ENCODE results near the gene AP3D1.
A peak's percentile ranks its signal among the peaks of the same experiment; 100 is the strongest.

The AP3D1 gene

GRCh38 chr19:2116507-2116906 is 34.9 kb downstream of the AP3D1 start:
- Mint-ChIP-seq H3K4me1 (ENCODE audit: low read depth) (peaks cover 6% of the 10 kb centered on the region), H3K27ac (no peak overlapping the region), H3K4me3 (no peak overlapping the region), H3K27me3 (no peaks in the 10 kb centered on the region), H3K9me3 (ENCODE audit: low read depth) (no peaks in the 10 kb centered on the region), H3K36me3 (no peaks in the 10 kb centered on the region)

- Mint-ChIP-seq H3K4me3 (no peak overlapping the region), H3K9me3 (ENCODE audit: low read depth) (no peaks in the 10 kb centered on the region), H3K36me3 (no peaks in the 10 kb centered on the region), H3K27ac (no peak overlapping the region), H3K27me3 (no peaks in the 10 kb centered on the region), H3K4me1 (ENCODE audit: low read depth) (peaks cover 6% of the 10 kb centered on the region)
Measured at GRCh38 chr19:2115911-2116426, 35.4 kb downstream of the AP3D1 start.

GRCh38 chr19:2115324-2115723 is 36.0 kb downstream of the AP3D1 start:
- Mint-ChIP-seq H3K9me3 (ENCODE audit: low read depth) (no peaks in the 10 kb centered on the region), H3K36me3 (no peaks in the 10 kb centered on the region), H3K27ac (no peak overlapping the region), H3K27me3 (no peaks in the 10 kb centered on the region), H3K4me3 (no peak overlapping the region), H3K4me1 (ENCODE audit: low read depth) (peaks cover 6% of the 10 kb centered on the region)

- no peaks in the 10 kb centered on the region for H3K36me3 Mint-ChIP-seq
- H3K27me3 Mint-ChIP-seq = no peaks in the 10 kb centered on the region
- H3K4me1 Mint-ChIP-seq (ENCODE audit: low read depth) = peaks cover 6% of the 10 kb centered on the region
- no peaks in the 10 kb centered on the region for H3K9me3 Mint-ChIP-seq (ENCODE audit: low read depth)
- H3K4me3 Mint-ChIP-seq = no peak overlapping the region
- H3K27ac Mint-ChIP-seq = no peak overlapping the region
Measured at GRCh38 chr19:2114821-2115220, 36.5 kb downstream of the AP3D1 start.

- Mint-ChIP-seq H3K9me3 (ENCODE audit: low read depth) (no peaks in the 10 kb centered on the region), H3K4me3 (no peak overlapping the region), H3K27me3 (no peaks in the 10 kb centered on the region), H3K36me3 (no peaks in the 10 kb centered on the region), H3K4me1 (ENCODE audit: low read depth) (peaks cover 6% of the 10 kb centered on the region), H3K27ac (peak overlapping the region; percentile 9)
Measured at GRCh38 chr19:2114218-2114617, 37.1 kb downstream of the AP3D1 start.

GRCh38 chr19:2113439-2114211 is 37.7 kb downstream of the AP3D1 start:
- no peaks in the 10 kb centered on the region for H3K36me3 Mint-ChIP-seq
- no peaks in the 10 kb centered on the region for H3K9me3 Mint-ChIP-seq (ENCODE audit: low read depth)
- peaks cover 6% of the 10 kb centered on the region for H3K4me1 Mint-ChIP-seq (ENCODE audit: low read depth)
- H3K27me3 Mint-ChIP-seq = no peaks in the 10 kb centered on the region
- peak overlapping the region; percentile 9 for H3K27ac Mint-ChIP-seq
- H3K4me3 Mint-ChIP-seq = no peak overlapping the region

- H3K4me1 Mint-ChIP-seq (ENCODE audit: low read depth) = peaks cover 6% of the 10 kb centered on the region
- no peak overlapping the region for H3K4me3 Mint-ChIP-seq
- H3K9me3 Mint-ChIP-seq (ENCODE audit: low read depth) = no peaks in the 10 kb centered on the region
- no peaks in the 10 kb centered on the region for H3K27me3 Mint-ChIP-seq
- H3K36me3 Mint-ChIP-seq = no peaks in the 10 kb centered on the region
- H3K27ac Mint-ChIP-seq = no peak overlapping the region
Measured at GRCh38 chr19:2112516-2113320, 38.6 kb downstream of the AP3D1 start.

GRCh38 chr19:2111886-2112285 is 39.5 kb downstream of the AP3D1 start:
- H3K9me3 Mint-ChIP-seq (ENCODE audit: low read depth) = no peaks in the 10 kb centered on the region
- no peak overlapping the region for H3K27ac Mint-ChIP-seq
- H3K27me3 Mint-ChIP-seq = no peaks in the 10 kb centered on the region
- no peak overlapping the region for H3K4me3 Mint-ChIP-seq
- H3K36me3 Mint-ChIP-seq = no peaks in the 10 kb centered on the region
- peaks cover 6% of the 10 kb centered on the region for H3K4me1 Mint-ChIP-seq (ENCODE audit: low read depth)

- Mint-ChIP-seq H3K4me3 (no peak overlapping the region), H3K27ac (no peak overlapping the region), H3K36me3 (peaks cover 3% of the 10 kb centered on the region), H3K4me1 (ENCODE audit: low read depth) (peaks cover 6% of the 10 kb centered on the region), H3K27me3 (no peaks in the 10 kb centered on the region), H3K9me3 (ENCODE audit: low read depth) (no peaks in the 10 kb centered on the region)
Measured at GRCh38 chr19:2111425-2111824, 39.9 kb downstream of the AP3D1 start.

GRCh38 chr19:2110822-2111221 is 40.5 kb downstream of the AP3D1 start:
- H3K9me3 Mint-ChIP-seq (ENCODE audit: low read depth) = no peaks in the 10 kb centered on the region
- H3K27me3 Mint-ChIP-seq = no peaks in the 10 kb centered on the region
- no peak overlapping the region for H3K4me3 Mint-ChIP-seq
- peaks cover 6% of the 10 kb centered on the region for H3K4me1 Mint-ChIP-seq (ENCODE audit: low read depth)
- peaks cover 6% of the 10 kb centered on the region for H3K36me3 Mint-ChIP-seq
- H3K27ac Mint-ChIP-seq = no peak overlapping the region

- H3K4me3 Mint-ChIP-seq = no peak overlapping the region
- peaks cover 6% of the 10 kb centered on the region for H3K4me1 Mint-ChIP-seq (ENCODE audit: low read depth)
- no peaks in the 10 kb centered on the region for H3K27me3 Mint-ChIP-seq
- H3K9me3 Mint-ChIP-seq (ENCODE audit: low read depth) = no peaks in the 10 kb centered on the region
- H3K36me3 Mint-ChIP-seq = peaks cover 13% of the 10 kb centered on the region
- H3K27ac Mint-ChIP-seq = no peak overlapping the region
Measured at GRCh38 chr19:2109046-2109864, 42.1 kb downstream of the AP3D1 start.

- Mint-ChIP-seq H3K9me3 (ENCODE audit: low read depth) (no peaks in the 10 kb centered on the region), H3K4me1 (ENCODE audit: low read depth) (peaks cover 6% of the 10 kb centered on the region), H3K27ac (no peak overlapping the region), H3K27me3 (no peaks in the 10 kb centered on the region), H3K36me3 (peaks cover 14% of the 10 kb centered on the region), H3K4me3 (no peak overlapping the region)
Measured at GRCh38 chr19:2108251-2109016, 42.9 kb downstream of the AP3D1 start.

GRCh38 chr19:2103045-2103707 is 48.2 kb downstream of the AP3D1 start:
- peaks cover 14% of the 10 kb centered on the region for H3K36me3 Mint-ChIP-seq
- peaks cover 2% of the 10 kb centered on the region for H3K4me1 Mint-ChIP-seq (ENCODE audit: low read depth)
- H3K9me3 Mint-ChIP-seq (ENCODE audit: low read depth) = no peaks in the 10 kb centered on the region
- H3K27me3 Mint-ChIP-seq = no peaks in the 10 kb centered on the region
- H3K4me3 Mint-ChIP-seq = no peak overlapping the region
- H3K27ac Mint-ChIP-seq = no peak overlapping the region
